ENCODE data around the gene FBXL19.

Gene FBXL19

DNA sequence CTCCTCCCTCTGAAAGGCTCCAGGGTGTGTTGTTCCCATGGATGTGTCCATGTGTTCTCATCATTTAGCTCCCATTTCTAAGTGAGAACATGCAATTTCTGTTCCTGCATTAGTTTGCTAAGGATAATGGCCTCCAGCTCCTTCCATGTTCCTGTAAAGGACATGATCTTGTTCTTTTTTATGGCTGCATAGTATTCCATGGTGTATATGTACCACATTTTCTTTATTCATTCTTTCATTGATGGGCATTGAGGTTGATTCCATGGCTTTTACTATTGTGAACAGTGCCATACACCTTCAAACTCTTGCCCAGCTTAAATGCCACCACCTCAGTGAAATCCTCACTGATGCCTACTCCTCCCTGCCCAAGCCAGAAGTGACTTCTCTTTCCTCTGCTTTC, 21.0 kb downstream of the FBXL19 start:
- no peak for DNase-seq (ENCODE audit: low read depth)

DNA sequence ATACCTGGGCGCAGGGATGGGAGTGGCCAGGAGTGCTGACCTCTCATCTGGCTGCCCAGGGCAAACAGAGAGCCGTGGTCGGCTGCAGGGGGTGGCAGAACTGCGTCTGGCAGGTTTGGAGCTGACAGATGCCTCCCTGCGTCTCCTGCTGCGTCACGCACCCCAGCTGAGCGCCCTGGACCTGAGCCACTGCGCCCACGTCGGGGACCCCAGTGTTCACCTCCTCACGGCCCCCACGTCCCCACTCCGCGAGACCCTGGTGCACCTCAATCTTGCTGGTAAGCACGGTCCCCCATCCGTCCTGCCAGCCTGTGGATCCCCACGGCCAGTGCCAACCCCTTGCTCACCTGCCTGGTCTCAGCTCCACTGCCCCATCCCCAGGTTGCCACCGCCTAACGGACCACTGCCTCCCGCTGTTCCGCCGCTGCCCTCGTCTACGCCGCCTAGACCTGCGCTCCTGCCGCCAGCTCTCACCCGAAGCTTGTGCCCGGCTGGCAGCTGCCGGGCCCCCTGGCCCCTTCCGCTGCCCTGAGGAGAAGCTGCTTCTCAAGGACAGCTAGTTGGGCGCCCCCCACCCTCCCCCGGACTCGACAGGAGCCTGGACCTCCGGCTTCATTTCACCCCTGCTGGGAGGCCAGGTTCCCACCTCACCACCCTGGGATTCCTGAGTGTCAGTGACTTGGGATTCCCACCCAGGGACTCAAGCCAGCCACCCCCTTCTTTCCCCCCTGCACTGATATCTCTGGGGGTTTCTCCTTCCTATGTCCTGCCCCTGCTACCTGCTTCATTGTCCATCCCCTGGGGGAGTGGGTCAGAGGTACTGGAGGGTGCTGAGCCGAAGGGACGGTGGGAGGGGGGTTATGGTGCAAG, 23.5 kb downstream of the FBXL19 start:
- no peak for DNase-seq (ENCODE audit: low read depth)

- DNase-seq (ENCODE audit: low read depth), result no peak
These were observed 24.1 kb downstream of the FBXL19 start for GRCh38 chr16:30947541-30947858.

DNA sequence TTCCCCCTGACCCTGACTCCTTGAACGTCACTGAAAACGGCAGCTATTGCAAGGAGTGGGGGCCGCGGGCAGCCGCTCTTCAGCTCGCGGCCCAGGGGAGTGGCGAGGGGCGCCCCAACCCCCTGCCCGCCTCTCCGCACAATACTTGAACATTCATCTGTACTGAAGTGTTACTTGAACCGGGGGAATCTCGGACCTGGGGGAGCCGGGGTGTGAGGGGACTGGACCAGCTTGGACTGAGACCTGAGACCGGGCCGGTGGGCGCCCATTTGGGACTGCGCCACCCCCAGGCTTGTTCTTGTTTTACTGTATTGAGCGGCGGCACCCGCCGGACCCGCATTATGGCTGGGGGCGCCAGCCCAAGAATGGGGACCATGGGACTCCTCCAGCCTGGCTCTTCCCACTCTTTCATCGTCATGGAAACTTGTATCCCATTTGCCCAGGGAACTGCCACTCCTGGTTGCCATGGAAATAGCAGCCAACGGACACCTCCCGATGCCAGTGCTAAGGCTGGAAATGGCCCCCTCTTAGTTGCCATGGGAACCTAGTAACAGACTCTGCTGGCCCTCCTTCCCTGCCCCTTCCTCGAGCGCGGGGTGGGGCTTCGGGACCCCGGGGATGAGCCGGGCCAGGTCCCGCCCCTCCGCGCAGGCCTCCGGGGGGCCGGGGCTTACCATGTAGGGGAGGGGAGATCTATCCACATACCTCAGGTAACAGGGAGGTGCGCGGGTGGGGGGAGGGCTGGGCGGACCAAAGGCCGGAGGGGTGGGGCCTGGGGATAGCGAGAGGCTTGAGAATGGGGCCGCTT, 24.7 kb downstream of the FBXL19 start:
- DNase-seq (ENCODE audit: low read depth), result peak; percentile 97

DNA sequence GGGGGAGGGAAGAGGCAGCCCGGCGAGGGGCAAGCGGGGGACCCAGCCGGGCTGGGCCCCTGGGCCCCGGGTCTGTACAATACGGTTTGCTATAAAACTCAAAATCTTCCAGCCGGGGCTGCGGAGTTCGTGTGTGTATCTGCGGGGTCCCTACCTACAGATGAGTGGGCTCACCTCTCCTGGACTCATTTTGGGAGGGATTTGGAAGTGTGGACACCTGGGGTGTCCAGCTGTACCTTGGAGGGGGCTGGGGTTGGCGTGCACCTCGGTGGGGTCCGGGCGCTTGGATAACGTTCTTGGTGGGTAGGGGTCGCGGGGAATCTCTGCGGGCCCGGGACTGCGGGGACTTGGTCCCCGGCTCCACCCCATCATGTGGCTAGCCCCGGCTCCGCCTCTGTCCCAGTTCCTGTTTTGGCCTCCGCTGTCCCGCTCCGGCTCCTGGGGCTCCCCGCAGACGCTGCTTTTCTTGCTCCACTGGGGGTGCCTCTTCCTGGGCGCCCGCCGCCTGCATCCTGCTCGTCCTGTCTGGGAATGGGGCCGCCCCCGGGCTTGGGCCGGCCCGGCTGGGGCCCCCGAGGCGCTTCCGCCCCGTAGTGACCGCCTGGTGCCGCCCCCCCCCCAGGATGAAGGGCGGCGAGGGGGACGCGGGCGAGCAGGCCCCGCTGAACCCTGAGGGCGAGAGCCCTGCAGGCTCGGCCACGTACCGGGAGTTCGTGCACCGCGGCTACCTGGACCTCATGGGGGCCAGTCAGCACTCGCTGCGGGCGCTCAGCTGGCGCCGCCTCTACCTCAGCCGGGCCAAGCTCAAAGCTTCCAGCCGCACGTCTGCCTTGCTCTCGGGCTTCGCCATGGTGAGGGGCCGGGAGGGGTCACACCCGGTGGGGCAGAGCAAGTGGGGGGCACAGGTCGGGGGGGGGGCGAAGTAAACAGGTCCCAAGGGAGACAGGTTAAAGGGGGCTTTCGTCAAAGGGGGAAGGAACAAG, 25.6 kb downstream of the FBXL19 start, which contains the start of gene ORAI3:
ORAI3 (plus strand) TSS at position 402 of the 983 bp plus-strand sequence; CDS start at position 624, 222 bp downstream.
- DNase-seq (ENCODE audit: low read depth), result no peak

- DNase-seq (ENCODE audit: low read depth), result peak; percentile 85
These were observed 26.5 kb downstream of the FBXL19 start for GRCh38 chr16:30949650-30950515.

GRCh38 chr16:30950516-30951065, 27.2 kb downstream of the FBXL19 start:
- DNase-seq (ENCODE audit: low read depth), result no peak

DNA sequence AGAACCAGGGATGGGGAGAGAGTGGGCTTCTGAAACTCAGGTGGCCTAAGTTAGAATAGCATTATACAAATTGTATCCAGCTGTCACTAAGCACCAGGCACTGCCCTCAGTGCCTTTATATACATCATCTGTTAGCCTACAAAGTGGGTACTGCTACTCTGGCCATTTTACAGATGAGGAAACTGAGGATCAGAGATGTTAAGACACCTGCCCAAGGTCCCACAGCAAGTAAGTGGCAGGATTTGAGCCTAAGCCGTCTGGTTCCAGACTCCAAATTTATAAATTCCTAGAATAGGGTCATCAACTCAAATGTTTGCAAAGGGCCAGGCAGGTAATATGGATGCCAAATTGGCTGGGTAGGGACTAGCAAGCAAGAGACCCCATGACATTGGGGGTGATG, 27.8 kb downstream of the FBXL19 start:
- DNase-seq (ENCODE audit: low read depth), result no peak

- peak; percentile 87 for DNase-seq (ENCODE audit: low read depth)
These were observed 28.4 kb downstream of the FBXL19 start for GRCh38 chr16:30951750-30952149.

DNA sequence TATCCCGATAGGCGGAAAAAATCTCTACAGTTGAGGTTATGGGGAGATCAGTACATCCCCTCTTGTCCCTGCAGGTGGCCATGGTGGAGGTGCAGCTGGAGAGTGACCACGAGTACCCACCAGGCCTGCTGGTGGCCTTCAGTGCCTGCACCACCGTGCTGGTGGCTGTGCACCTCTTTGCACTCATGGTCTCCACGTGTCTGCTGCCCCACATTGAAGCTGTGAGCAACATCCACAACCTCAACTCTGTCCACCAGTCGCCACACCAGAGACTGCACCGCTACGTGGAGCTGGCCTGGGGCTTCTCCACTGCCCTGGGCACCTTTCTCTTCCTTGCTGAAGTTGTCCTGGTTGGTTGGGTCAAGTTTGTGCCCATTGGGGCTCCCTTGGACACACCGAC, 29.7 kb downstream of the FBXL19 start:
- no peak for DNase-seq (ENCODE audit: low read depth)

GRCh38 chr16:30953511-30954124, 30.2 kb downstream of the FBXL19 start:
- peak; percentile 72 for DNase-seq (ENCODE audit: low read depth)

DNA sequence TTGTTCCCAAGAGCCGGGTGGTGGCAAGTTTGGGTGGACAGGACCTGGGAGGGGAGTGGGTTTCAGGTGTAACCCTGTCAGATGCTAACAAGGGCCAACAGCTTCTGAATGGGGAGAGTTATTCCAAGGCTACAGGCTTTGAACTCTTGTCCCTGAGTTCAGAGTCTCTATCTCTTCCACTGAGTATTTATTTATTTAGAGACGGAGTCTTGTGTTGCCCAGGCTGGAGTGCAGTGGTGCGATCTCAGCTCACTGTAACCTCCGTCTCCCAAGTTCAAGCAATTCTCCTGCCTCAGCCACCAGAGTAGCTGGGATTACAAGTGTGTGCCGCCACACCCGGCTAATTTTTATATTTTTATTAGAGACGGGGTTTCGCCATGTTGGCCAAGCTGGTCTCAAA, 31.6 kb downstream of the FBXL19 start:
- no peak for DNase-seq (ENCODE audit: low read depth)

DNA sequence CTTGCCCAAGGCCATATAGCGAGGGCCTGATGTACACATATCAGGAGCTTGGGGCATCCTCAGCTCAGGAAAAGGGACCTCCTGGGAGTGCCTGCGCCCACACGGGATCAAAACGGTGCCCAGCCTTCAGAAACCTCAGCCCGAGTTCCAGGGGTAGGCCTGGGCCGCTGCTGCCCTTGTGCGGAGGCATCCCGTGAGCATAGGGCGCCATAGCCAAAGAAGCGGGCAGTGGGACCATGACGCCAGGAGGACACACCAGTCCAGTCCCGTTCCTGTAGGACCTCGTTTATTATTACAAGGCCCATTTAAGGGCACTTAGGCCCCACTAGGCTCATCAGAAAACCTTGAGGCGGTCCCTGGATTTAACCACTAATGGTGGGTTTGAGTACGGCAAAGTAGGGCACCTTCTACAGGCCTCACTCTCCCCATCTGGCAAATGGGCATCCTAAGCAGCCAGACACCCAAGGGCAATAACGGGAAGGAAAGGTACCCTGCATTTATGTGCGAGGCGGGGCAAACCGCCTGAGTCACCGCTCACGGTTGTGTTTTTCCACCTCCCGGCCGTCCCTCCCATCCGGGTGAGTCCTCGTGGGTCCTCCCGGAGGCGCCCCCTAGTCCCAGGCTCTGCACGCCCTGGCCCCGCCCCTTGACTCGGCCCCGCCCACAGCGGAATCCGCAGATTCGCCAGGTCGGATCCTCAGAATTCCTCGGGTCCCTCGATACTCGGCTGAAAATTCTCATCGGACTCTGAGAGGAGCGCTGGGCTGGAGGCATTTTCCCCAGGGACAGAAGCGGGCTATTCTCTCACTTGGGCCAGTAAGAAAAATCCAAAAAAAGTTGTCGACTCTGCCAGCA, 33.5 kb downstream of the FBXL19 start:
- DNase-seq (ENCODE audit: low read depth), result peak; percentile 61

DNA sequence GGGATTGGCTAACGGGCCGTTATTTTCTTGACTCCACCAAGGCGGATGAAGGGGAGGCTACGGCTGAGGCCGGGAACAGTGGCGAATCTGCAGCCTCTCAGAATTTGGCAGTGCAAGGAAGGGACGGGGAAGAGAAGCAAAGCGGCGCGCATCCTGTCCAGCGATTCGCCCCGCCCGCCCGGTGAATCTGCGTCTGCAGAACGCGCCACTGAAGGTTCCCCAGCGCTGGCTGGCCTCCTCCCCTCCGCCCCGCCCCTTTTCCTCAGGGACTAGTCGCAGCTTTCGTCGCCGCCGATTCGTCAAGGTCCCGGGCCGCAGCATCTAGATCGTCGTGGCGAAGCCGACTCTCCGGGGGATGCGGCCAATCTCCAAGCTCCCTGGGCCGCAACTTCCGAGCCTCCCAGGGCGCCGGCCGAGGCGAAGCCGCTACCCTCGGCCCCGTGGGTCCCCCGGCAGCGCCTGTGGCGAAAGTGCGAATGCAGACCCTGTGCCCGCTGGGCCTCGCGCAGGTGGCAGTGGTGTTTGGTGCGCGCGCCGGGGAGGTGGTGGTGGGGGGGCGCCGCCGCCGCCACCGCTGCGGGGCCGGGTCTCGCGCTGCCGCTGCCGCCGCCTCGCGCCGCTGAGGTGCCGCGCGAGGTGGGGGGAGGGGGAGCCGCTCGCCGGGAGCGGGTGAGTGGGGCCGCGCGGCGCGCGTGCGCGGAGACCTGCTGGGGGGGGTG, 34.2 kb downstream of the FBXL19 start, which contains the start of gene SETD1A:
SETD1A (plus strand) TSS at position 299 of the 719 bp plus-strand sequence. CDS start 978 bp downstream, outside the sequence.
- peak; percentile 92 for DNase-seq (ENCODE audit: low read depth)

- no peak for DNase-seq (ENCODE audit: low read depth)
These were observed 35.1 kb downstream of the FBXL19 start for GRCh38 chr16:30958175-30959079.

GRCh38 chr16:30961384-30961783, 38.0 kb downstream of the FBXL19 start:
- DNase-seq (ENCODE audit: low read depth), result no peak

DNA sequence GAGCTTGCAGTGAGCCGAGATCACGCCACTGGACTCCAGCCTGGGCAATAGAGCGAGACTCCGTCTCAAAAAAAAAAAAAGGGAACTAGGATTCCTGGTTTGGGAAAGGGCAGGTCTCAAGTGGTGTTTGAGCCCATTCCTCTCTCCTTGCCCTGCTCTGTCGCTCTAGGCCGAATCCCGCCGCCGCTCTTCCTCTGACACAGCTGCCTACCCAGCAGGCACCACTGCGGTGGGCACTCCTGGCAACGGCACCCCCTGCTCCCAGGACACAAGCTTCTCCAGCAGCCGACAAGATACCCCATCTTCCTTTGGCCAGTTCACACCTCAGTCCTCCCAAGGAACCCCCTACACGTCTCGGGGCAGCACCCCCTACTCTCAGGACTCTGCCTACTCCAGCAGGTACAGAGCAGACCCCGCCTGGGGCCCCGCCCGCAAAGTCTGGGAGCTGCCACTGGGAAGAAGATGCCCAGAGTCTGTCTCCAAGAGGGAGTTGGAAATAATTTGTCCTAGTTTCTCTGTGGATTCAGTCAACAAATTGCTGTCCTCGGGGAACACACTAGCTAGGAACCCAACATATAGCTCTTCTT, 40.6 kb downstream of the FBXL19 start:
- DNase-seq (ENCODE audit: low read depth), result no peak
